ENCODE results near the gene CROCC2.

CROCC2 gene

DNA sequence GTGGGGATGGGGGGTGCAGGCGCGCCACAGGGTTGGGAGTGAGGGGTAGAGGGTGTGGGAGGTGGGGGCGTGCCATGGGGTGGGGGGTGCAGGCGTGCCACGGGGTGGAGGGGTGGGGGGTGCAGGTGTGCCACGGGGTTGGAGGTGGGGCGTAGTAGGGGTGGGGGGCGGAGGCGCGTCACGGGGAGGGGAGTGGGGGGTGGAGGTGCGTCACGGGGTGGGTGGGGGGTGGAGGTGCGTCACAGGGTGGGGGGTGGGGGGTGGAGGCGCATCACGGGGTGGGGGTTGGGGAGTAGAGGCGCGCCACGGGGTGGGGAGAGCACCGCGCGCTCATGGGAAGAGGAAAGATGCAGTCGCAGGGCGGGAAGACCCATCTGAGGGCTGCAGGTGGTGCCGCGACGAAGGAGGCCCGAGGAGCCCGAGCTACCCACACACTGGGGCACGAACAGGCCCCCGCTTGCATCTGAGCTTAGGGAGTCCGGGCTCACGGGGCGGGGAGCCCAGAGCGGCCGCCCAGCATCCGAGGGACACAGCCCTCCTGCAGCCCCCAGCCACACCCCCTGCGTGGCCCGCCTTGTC is 129.8 kb downstream of the CROCC2 start:
- Histone ChIP-seq H3K36me3 (no peaks in the 10 kb centered on the region), H3K27me3 (ENCODE audit: insufficient read depth, low read depth, severe bottlenecking) (no peaks in the 10 kb centered on the region), H3K27ac (no peak overlapping the region), H3K9me3 (ENCODE audit: severe bottlenecking) (no peaks in the 10 kb centered on the region), H3K4me3 (ENCODE audit: low read depth, low read length) (no peak overlapping the region)
- no peak for TF ChIP-seq CTCF (IDR thresholded peaks at IDR 0.05; ENCODE audit: low read depth, low read length)
- DNase-seq: no peak

DNA sequence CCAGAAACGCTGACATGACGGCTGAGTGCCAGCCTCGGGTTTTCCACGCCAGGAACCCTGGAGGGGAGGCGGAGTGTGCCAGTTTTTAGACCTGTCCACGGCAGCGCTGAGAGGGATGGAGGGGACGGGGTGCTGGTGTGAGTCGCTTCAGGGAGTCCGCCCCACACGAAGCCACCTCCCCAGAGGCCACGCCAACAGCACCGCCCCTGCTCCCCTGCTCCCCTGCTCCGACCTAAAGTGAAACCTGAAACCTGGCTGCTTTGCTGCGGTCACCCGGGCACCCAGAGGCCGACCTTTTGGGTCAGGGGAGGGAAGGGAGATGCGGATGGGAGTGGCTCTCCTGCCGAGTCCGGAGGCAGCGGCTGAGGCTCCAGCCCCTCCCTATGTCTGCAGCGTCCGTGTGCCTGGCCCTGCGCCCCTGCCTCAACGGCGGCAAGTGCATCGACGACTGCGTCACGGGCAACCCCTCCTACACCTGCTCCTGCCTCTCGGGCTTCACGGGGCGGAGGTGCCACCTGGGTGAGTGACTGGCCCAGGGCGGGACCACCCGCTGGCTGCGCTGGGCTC is 130.3 kb downstream of the CROCC2 start:
- H3K36me3 ChIP-seq: no peaks in the 10 kb centered on the region
- no peak overlapping the region for H3K4me3 ChIP-seq (ENCODE audit: low read depth, low read length)
- no peak overlapping the region for H3K27ac ChIP-seq
- DNase-seq: no peak
- no peak for TF ChIP-seq CTCF (IDR thresholded peaks at IDR 0.05; ENCODE audit: low read depth, low read length)
- no peaks in the 10 kb centered on the region for H3K27me3 ChIP-seq (ENCODE audit: insufficient read depth, low read depth, severe bottlenecking)
- no peaks in the 10 kb centered on the region for H3K9me3 ChIP-seq (ENCODE audit: severe bottlenecking)

DNA sequence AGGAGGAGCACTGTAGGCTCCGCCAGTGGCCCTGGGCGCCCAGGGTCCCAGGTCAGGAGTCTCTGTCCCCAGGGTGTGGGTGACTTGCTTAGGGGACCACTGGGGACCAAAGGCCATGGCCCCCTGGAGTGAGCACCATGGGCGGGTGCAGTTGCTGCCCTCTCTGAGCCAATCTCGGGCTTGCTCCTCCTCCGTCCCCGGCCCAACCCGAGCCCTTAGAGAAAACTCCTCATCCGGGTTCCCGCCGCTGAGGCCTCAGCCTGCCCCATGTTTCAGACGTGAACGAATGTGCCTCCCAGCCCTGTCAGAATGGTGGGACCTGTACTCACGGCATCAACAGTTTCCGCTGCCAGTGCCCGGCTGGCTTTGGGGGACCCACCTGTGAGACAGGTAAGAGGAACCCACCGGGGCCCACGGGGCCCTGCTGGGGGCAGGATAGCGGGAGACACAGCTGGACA is 130.9 kb downstream of the CROCC2 start:
- no peaks in the 10 kb centered on the region for H3K27me3 ChIP-seq (ENCODE audit: insufficient read depth, low read depth, severe bottlenecking)
- no peak for TF ChIP-seq CTCF (IDR thresholded peaks at IDR 0.05; ENCODE audit: low read depth, low read length)
- H3K27ac ChIP-seq: no peak overlapping the region
- H3K9me3 ChIP-seq (ENCODE audit: severe bottlenecking): no peaks in the 10 kb centered on the region
- no peak overlapping the region for H3K4me3 ChIP-seq (ENCODE audit: low read depth, low read length)
- no peaks in the 10 kb centered on the region for H3K36me3 ChIP-seq
- DNase-seq: no peak

GRCh38 chr2:241037498-241037897 is 131.4 kb downstream of the CROCC2 start:
- Histone ChIP-seq H3K36me3 (no peaks in the 10 kb centered on the region), H3K9me3 (ENCODE audit: severe bottlenecking) (no peaks in the 10 kb centered on the region), H3K4me3 (ENCODE audit: low read depth, low read length) (no peak overlapping the region), H3K27me3 (ENCODE audit: insufficient read depth, low read depth, severe bottlenecking) (no peaks in the 10 kb centered on the region), H3K27ac (no peak overlapping the region)
- no peak for DNase-seq
- no peak for TF ChIP-seq CTCF (IDR thresholded peaks at IDR 0.05; ENCODE audit: low read depth, low read length)

DNA sequence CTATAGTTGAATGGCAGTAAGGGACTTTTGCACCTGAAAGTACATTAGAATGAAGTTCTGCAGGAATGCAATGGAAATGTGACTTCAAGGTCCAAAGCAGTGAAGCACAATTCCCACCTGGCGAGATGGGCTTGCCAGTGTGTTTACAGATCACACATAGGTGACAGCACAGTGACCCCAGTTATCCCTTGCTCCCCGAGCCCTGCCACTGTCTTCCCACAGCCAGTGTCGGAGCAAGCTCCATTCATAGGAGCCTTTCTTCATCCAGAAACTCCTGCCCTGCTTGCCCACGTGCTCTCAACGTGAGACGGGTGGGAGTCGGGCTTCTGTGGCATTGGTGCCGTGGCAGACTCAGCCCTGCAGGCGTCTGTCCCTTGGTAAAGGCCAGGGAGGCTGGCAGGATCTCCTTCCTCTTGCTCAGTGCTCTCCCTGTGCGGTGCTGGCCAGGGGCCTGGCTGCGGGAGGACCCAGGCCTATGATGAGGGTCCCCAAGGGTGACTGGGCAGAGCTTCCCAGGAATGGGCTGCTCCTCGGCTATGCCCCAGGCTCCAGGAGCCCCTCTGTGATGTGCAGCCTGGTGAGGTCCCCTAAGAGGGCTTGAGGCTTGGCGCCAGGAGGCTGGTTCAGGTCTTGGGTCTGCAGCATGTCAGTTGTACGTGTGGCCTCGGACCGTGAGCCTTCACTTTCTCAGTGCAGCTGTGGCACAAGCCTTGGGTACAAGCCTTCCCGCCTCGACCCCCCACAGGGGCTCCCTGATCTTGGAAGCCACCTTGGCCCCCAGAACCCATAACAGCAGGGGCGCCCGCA is 132.4 kb downstream of the CROCC2 start:
- Histone ChIP-seq H3K4me3 (ENCODE audit: low read depth, low read length) (no peak overlapping the region), H3K36me3 (no peaks in the 10 kb centered on the region), H3K27ac (no peak overlapping the region), H3K9me3 (ENCODE audit: severe bottlenecking) (no peaks in the 10 kb centered on the region), H3K27me3 (ENCODE audit: insufficient read depth, low read depth, severe bottlenecking) (no peaks in the 10 kb centered on the region)
- no peak for TF ChIP-seq CTCF (IDR thresholded peaks at IDR 0.05; ENCODE audit: low read depth, low read length)
- DNase-seq: no peak

All from WERI-Rb-1 (cell line).